CD14-positive monocyte (primary cell): ENCODE results near the gene MAPRE3. TPM values are rescaled to one million over a fixed set of nuclear protein-coding genes. Genes with fewer than 3 reads are reported as not detected.

ENCODE experiments used
- DNase-seq, 3 donors: peaks; one replicate each; pipeline ENCODE4 v3.0.0-alpha.2; 2011 to 2022
- H2AFZ ChIP-seq: 2 replicates; pipeline ENCODE4 v1.6.0; 2012; ENCODE audit warnings: mild to moderate bottlenecking, low read depth, low read length, inconsistent platforms; ENCODE audit not compliant: insufficient read depth, poor library complexity, severe bottlenecking
- H3K27ac ChIP-seq, 2 donors: 1 replicate in 1 of 2; 2 replicates in 1 of 2; pipeline ENCODE4 v1.5.1; 2012 to 2013; ENCODE audit warnings: low read length in 2 of 2, control low read depth in 1 of 2, inconsistent platforms in 1 of 2, low read depth in 1 of 2, mild to moderate bottlenecking in 1 of 2
- H3K27me3 ChIP-seq, 2 donors: one replicate each; pipeline versions ENCODE4 v1.6.0 to v1.6.1; 2011 to 2013; ENCODE audit warnings: low read length in 2 of 2; ENCODE audit not compliant: control insufficient read depth in 2 of 2, insufficient read depth in 2 of 2
- H3K36me3 ChIP-seq, 2 donors: replicated peaks in 1 of 2; 1 replicate in 1 of 2; 2 replicates in 1 of 2; pipeline versions ENCODE4 v1.5.1 to v1.6.1; 2012 to 2013; ENCODE audit warnings: low read length in 2 of 2, control low read depth in 1 of 2, inconsistent platforms in 1 of 2, mild to moderate bottlenecking in 1 of 2; ENCODE audit not compliant: insufficient read depth in 2 of 2, control insufficient read depth in 1 of 2
- H3K4me1 ChIP-seq, 2 donors: 1 replicate in 1 of 2; 2 replicates in 1 of 2; pipeline versions ENCODE4 v1.5.1 to v1.6.1; 2012 to 2013; ENCODE audit warnings: low read length in 2 of 2, control low read depth in 1 of 2, inconsistent platforms in 1 of 2, mild to moderate bottlenecking in 1 of 2, moderate library complexity in 1 of 2; ENCODE audit not compliant: insufficient read depth in 2 of 2, control insufficient read depth in 1 of 2
- H3K4me2 ChIP-seq: replicated peaks from 2 replicates; pipeline ENCODE3; 2012; ENCODE audit warnings: low read length, moderate library complexity, mild to moderate bottlenecking; ENCODE audit not compliant: poor library complexity, severe bottlenecking; ENCODE audit errors: extremely low read depth
- H3K4me3 ChIP-seq, 3 experiments: fragments of 200-600 bp in 1 of 3; sonication (generic) in 1 of 3; replicated peaks in 1 of 3; 1 replicate in 2 of 3; 2 replicates in 1 of 3; pipeline ENCODE4 v1.5.1; 2011 to 2013; ENCODE audit warnings: low read length in 3 of 3, mild to moderate bottlenecking in 3 of 3, control low read depth in 2 of 3, low read depth in 2 of 3, inconsistent platforms in 1 of 3, moderate library complexity in 1 of 3
- H3K79me2 ChIP-seq: 2 replicates; pipeline ENCODE4 v1.6.0; 2012; ENCODE audit warnings: mild to moderate bottlenecking, control low read depth, inconsistent platforms, low read length, moderate library complexity; ENCODE audit not compliant: insufficient read depth
- H3K9ac ChIP-seq: 2 replicates; pipeline ENCODE4 v1.6.0; 2017; ENCODE audit warnings: low read length, mild to moderate bottlenecking; ENCODE audit not compliant: insufficient read depth, poor library complexity, severe bottlenecking
- H3K9me3 ChIP-seq, 2 donors: replicated peaks in 1 of 2; 1 replicate in 1 of 2; 2 replicates in 1 of 2; pipeline versions ENCODE4 v1.5.1 to v1.6.1; 2012 to 2013; ENCODE audit warnings: low read length in 2 of 2, control low read depth in 1 of 2; ENCODE audit not compliant: control insufficient read depth in 1 of 2, insufficient read depth in 1 of 2
- H4K20me1 ChIP-seq: 2 replicates; pipeline ENCODE4 v1.6.0; 2012; ENCODE audit warnings: mild to moderate bottlenecking, low read length, control low read depth, moderate library complexity; ENCODE audit not compliant: insufficient read depth
- H3K27ac Mint-ChIP-seq, 7 donors: one replicate each; pipeline ENCODE4 v1.8.0; 2020; ENCODE audit warnings: mild to moderate bottlenecking in 7 of 7, mixed read lengths in 7 of 7, moderate library complexity in 6 of 7, inconsistent platforms in 2 of 7
- H3K27me3 Mint-ChIP-seq, 3 donors: one replicate each; pipeline ENCODE4 v1.8.0; 2021 to 2022; ENCODE audit warnings: low read depth in 3 of 3, mild to moderate bottlenecking in 3 of 3, mixed read lengths in 3 of 3, moderate library complexity in 3 of 3, inconsistent platforms in 1 of 3
- H3K36me3 Mint-ChIP-seq, 2 donors: one replicate each; pipeline ENCODE4 v1.8.0; 2020; ENCODE audit warnings: mixed read lengths in 2 of 2, inconsistent platforms in 1 of 2, mild to moderate bottlenecking in 1 of 2
- H3K4me1 Mint-ChIP-seq: one replicate; pipeline ENCODE4 v1.8.0; 2020; ENCODE audit warnings: mild to moderate bottlenecking, mixed read lengths
- H3K4me3 Mint-ChIP-seq, 2 donors: one replicate each; pipeline ENCODE4 v1.8.0; 2020; ENCODE audit warnings: mild to moderate bottlenecking in 2 of 2, mixed read lengths in 2 of 2, moderate library complexity in 1 of 2
- H3K9me3 Mint-ChIP-seq, 7 donors: one replicate each; pipeline ENCODE4 v1.8.0; 2020 to 2022; ENCODE audit warnings: mixed read lengths in 7 of 7, mild to moderate bottlenecking in 6 of 7, moderate library complexity in 6 of 7, inconsistent platforms in 2 of 7
- WGBS: methylation state at CpG from one replicate; pipeline ENCODE4 v1.1.5; 2013; ENCODE audit warnings: missing lambda C conversion rate; ENCODE audit not compliant: insufficient coverage; 5-methylcytosine and 5-hydroxymethylcytosine counted together
- intact Hi-C, 2 donors: fragments of 100-400 bp; cut with micrococcal nuclease; formaldehyde crosslinking; loops; one replicate each; pipeline versions ENCODE4 v1.15.0 to v1.15.1; 2023
- polyA plus RNA-seq, 3 donors: library from polyadenylated mRNA; depleted of rRNA in 1 of 3; unstranded in 2 of 3; stranded (reverse) in 1 of 3; fragments of 300-500 nt in 2 of 3; fragments of >200 nt in 1 of 3; fragmentation: Illumina TruSeq in 2 of 3; gene quantifications; 1 replicate in 2 of 3; 2 replicates in 1 of 3; pipeline ENCODE4 v1.2.3, GENCODE V29; 2012 to 2021
- TF ChIP-seq, protein P1 (sequence below): fragments of 200-600 bp; IDR thresholded peaks from one replicate; pipeline ENCODE4 v1.8.0; 2022; ENCODE audit warnings: antibody characterized with exemption, mild to moderate bottlenecking

Gene MAPRE3
- polyA plus RNA-seq, 3 donors: 2.4 to 14.4 (median 3.5) TPM

- Histone ChIP-seq H3K4me2 (no peak overlapping the region), H3K36me3 (no peaks in the 10 kb centered on the region), H3K9me3 (no peaks in the 10 kb centered on the region), H3K9ac (no peak overlapping the region), H3K4me3 (no peak overlapping the region), H2AFZ (no peak overlapping the region), H4K20me1 (no peaks in the 10 kb centered on the region), H3K79me2 (no peaks in the 10 kb centered on the region), H3K27ac (no peak overlapping the region), H3K27me3 (peaks cover 0 to 2% of the 10 kb centered on the region in 2 donors), H3K4me1 (peaks cover 7% of the 10 kb centered on the region in 2 donors)
- DNase-seq: no peak
- Mint-ChIP-seq H3K9me3 (peaks cover 0 to 7% (median 0%) of the 10 kb centered on the region in 7 donors), H3K36me3 (no peaks in the 10 kb centered on the region), H3K27ac (peak overlapping the region in 1 of 7 donors; percentile 14), H3K4me3 (no peak overlapping the region), H3K4me1 (peaks cover 13% of the 10 kb centered on the region), H3K27me3 (peaks cover 0 to 6% (median 4%) of the 10 kb centered on the region in 3 donors)
- TF ChIP-seq, protein P1, sequence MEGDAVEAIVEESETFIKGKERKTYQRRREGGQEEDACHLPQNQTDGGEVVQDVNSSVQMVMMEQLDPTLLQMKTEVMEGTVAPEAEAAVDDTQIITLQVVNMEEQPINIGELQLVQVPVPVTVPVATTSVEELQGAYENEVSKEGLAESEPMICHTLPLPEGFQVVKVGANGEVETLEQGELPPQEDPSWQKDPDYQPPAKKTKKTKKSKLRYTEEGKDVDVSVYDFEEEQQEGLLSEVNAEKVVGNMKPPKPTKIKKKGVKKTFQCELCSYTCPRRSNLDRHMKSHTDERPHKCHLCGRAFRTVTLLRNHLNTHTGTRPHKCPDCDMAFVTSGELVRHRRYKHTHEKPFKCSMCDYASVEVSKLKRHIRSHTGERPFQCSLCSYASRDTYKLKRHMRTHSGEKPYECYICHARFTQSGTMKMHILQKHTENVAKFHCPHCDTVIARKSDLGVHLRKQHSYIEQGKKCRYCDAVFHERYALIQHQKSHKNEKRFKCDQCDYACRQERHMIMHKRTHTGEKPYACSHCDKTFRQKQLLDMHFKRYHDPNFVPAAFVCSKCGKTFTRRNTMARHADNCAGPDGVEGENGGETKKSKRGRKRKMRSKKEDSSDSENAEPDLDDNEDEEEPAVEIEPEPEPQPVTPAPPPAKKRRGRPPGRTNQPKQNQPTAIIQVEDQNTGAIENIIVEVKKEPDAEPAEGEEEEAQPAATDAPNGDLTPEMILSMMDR: no peak
- intact Hi-C loops: no loop called here
- WGBS: 100% methylated on average over 3 of the region's 5 CpGs
Measured at GRCh38 chr2:27001950-27002349, 31.5 kb downstream of the MAPRE3 start.

GRCh38 chr2:27003007-27003406 is 32.6 kb downstream of the MAPRE3 start:
- peaks cover 0 to 7% (median 0%) of the 10 kb centered on the region in 7 donors for H3K9me3 Mint-ChIP-seq
- Histone ChIP-seq H4K20me1 (no peaks in the 10 kb centered on the region), H3K36me3 (no peaks in the 10 kb centered on the region), H3K27ac (no peak overlapping the region), H3K4me3 (no peak overlapping the region), H3K27me3 (peaks cover 2% of the 10 kb centered on the region in 2 donors), H3K4me2 (no peak overlapping the region), H3K4me1 (peaks cover 7% of the 10 kb centered on the region in 2 donors), H3K9ac (no peak overlapping the region), H3K79me2 (no peaks in the 10 kb centered on the region), H3K9me3 (no peaks in the 10 kb centered on the region), H2AFZ (no peak overlapping the region)
- peaks cover 13% of the 10 kb centered on the region for H3K4me1 Mint-ChIP-seq
- WGBS: 100% methylated on average over 2 of the region's 4 CpGs
- no peaks in the 10 kb centered on the region for H3K36me3 Mint-ChIP-seq
- H3K4me3 Mint-ChIP-seq: no peak overlapping the region
- DNase-seq: no peak
- intact Hi-C loops: no loop called here
- H3K27ac Mint-ChIP-seq: peak overlapping the region in 1 of 7 donors; percentile 18
- peaks cover 0 to 9% (median 5%) of the 10 kb centered on the region in 3 donors for H3K27me3 Mint-ChIP-seq
- TF ChIP-seq, protein P1: no peak
